Stimulated activated CD8-positive, alpha-beta memory T cell treated with anti-CD3 and anti-CD28 coated beads, Interleukin-12 subunit alpha, Interleukin-12 subunit beta, amount 100 ng/mL, for 1 hour (primary cell): ENCODE results near the gene NPAS3.

ENCODE experiments used
- DNase-seq: peaks from one replicate; pipeline ENCODE4 v3.0.0-alpha.2; 2020; ENCODE audit warnings: low read depth

The NPAS3 gene

DNA sequence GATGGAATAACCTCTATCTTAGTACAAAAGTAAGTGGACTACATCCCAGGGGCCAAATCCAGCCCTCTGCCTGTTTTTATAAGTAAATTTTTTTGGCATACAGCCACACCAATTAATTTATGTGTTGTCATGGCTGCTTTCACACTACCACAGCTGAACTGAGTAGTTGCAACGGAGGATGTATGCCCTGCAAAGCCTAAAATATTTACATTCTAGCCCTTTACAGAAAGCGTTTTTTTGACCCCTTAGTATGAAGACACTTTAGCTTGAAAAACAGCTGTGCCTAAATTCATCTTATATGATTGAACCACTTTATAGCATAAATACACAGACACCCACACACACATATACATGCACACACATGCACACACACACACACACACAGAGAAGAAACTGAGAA, 510.6 kb downstream of the NPAS3 start:
- no peak for DNase-seq

DNA sequence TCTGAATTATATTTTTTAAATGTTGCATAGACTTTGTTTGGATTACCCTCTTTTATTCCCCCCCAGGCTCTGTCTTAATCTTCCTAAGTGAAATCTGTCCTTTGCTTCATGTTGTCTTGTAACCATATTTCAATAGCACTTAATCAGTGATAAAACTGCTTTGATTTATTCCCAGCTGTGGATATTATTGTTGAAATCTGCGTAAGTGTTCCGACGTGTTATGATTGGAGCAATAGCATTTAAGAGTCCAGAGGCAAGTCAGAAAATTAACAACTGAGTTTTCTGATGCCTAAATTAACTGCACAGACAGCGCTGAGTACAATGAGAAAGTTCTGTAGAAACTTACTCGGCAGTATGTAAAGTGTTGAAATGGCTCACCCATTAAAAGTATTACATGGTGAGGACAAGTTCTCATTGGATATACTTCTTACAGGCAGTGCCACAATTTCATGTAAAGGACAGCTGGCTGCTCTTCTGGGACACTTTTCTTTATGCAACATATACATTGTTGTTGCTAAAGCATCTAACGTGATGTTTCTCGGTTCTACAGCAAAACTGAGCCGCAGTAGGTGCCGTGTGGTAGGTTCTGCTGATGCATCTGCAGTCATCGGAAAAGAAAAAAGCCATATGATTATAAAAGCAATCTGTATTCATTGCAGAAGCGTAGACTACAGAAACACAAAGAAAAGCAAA, 511.2 kb downstream of the NPAS3 start:
- DNase-seq: no peak

DNA sequence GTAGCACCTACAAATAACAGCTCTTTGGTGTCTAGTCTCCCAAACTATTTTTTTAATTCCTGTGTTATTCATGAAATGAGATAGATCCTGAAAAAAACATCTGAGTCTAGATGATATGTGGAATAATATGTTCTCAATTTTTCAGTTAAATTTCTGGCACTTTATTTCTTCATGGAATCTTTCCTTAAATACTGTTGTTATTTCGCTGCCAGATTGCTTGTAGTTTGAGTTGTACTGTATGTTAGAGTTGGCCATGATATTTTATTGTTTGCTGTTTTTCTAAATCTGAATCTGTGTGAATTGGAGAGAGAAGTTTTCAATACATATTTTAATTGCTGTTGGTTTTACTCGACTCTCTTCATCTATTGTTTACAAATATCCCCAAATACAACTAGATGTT, 511.7 kb downstream of the NPAS3 start:
- DNase-seq: no peak

DNA sequence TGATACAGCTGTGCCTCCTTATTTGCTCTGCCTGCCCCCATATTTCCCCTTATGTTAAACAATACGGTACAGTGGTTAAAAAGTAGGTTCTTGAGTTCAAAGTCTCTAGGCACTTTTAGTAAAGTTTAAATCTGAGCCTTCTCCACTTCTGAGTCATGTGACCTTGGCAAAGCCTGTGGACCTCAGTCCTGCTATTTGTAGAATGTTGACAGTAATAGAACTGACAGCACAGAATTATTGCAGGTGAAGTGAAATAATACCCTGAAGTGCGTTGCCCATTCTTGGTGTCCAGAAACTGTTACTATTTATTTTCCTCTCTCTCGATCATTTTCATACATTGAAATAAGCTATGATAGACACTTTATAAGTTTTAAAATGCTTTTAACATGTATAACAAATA, 512.5 kb downstream of the NPAS3 start:
- no peak for DNase-seq

- DNase-seq: no peak
Observed at GRCh38 chr14:33452995-33453394, 514.3 kb downstream of the NPAS3 start.

DNA sequence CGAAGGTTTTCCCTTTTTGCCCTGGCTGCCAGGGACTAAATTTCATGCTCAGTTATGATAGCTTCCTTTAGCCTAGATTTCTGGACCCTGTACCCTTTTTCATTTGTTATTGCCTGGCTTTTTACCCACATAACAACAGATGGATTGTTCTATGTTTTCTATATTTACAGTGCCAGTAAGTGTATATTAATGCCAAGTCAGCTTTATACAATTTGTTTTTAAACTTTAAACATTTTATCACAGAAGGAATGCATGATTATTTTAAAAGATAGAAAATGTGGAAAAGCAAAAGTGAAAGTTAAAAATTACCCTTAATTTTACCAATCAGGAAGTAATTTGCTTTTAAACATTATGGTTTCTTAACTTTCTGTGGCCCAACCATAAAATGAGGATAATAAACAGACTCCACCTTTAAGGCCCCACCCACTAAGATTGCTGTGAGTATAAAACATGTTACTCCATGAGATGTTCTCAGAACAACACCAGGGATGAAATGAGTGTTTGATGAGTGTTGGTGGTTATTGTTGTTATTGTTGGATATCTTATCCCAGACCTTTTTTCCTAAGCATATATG, 515.4 kb downstream of the NPAS3 start:
- DNase-seq: no peak

DNA sequence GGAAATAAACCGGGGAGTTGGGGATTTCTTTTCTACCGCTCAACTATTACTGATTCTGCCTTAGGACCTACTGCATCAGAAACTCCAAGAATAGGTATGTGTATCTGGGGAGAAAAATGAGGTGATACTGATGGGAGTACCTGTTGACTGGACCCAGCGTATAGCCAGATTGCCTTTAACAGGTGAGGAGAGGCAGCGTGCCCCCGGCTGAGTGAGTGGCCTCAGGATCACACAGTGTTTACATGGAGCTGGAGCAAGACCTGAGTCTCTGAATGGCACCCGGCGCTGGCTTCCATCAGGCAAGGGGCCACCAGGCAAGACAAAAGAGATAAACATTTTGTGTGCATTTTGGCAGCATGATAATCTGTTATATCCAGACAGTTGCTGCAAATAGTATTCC, 516.0 kb downstream of the NPAS3 start:
- no peak for DNase-seq

DNA sequence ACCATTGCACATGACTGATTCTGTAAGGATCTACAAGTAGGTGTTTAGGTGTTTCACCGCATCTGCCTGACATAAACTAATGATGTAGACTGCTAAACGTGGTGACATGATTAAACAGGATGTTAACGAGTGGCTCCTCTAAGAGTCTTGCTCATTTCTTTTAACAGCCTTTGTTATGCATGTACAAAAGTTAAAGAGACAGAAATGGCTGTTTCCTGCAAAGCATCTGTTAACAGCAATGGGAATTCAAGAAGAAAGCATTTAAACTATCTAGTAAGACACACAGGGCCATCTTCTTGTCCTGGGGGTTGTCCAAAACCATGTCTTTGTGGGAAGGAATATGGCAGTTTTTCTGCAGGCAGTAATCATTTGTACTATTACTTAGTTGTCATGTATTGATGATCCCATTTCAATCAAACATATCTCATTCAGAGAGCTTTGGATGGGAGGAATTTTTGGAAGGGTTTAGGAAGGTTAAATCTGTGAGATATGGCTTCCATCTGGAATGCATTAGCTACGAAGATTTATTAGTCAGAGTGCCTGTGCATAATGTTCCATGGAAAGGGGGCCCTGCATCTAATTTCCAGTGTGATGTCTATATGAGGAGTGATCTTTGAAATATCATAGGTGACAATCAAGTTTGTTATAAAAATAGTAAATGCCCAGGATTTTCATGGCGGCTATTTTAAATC, 517.1 kb downstream of the NPAS3 start:
- DNase-seq: no peak

GRCh38 chr14:33457021-33457420, 518.3 kb downstream of the NPAS3 start:
- no peak for DNase-seq

DNA sequence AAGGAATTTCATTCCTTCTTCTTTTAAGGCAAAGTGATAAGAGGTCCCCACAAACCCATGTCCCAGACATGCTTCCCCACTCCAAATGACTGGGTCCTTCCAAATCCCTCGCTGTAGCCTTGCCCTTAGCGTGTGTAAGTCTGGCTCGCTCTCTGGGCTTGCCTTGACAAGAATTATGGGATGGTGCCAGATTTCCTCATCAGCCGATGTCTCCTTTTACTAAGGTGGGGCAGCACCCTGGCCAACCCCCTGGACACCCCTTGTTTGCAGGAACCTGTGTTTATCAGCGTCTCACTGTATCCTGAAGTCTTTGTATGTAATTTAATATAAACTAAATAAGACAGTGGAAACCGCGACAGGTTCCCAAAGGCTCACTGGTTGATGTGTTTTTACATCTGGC, 518.9 kb downstream of the NPAS3 start:
- no peak for DNase-seq

- no peak for DNase-seq
Observed at GRCh38 chr14:33460164-33460563, 521.5 kb downstream of the NPAS3 start.

- DNase-seq: no peak
Observed at GRCh38 chr14:33461036-33461435, 522.4 kb downstream of the NPAS3 start.

- no peak for DNase-seq
Observed at GRCh38 chr14:33463731-33464130, 525.1 kb downstream of the NPAS3 start.

- DNase-seq: no peak
Observed at GRCh38 chr14:33464254-33464962, 525.7 kb downstream of the NPAS3 start.

GRCh38 chr14:33465846-33466700, 527.4 kb downstream of the NPAS3 start:
- DNase-seq: no peak

DNA sequence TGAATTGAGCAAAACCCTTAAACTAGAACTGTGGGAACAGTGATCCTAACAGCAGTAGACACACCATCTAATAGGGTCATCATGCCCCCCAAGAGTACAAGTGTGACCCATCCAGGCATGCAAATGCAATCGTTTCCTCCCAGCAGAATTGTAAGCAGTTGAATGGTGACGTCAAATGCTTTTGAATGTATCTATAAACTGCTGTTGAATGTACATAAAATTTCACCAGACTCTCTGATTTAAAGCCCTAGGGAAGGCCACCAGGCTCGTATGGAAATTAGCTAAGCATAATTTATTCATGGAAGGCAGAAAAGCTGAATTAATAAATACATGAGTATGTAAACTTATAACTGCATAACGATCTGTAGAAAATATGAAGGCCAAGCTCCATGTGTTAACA, 529.3 kb downstream of the NPAS3 start:
- DNase-seq: no peak

- DNase-seq: no peak
Observed at GRCh38 chr14:33469898-33470297, 531.2 kb downstream of the NPAS3 start.

DNA sequence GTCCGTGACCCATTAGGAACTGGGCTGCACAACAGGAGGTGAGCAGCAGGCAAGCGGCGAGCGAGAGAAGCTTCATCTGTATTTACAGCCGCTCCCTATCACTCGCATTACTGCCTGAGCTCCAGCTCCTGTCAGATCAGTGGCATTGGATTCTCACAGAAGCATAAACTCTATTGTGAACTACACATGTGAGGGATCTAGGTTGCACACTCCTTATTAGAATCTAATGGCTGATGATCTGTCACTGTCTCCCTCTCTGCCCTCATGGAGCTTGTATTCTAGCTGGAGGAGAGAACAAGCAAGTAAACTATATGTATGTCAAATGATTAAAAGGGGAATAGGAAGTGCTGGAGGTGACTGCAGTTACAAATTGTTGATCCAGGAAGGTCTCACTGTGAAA, 533.1 kb downstream of the NPAS3 start:
- DNase-seq: no peak

DNA sequence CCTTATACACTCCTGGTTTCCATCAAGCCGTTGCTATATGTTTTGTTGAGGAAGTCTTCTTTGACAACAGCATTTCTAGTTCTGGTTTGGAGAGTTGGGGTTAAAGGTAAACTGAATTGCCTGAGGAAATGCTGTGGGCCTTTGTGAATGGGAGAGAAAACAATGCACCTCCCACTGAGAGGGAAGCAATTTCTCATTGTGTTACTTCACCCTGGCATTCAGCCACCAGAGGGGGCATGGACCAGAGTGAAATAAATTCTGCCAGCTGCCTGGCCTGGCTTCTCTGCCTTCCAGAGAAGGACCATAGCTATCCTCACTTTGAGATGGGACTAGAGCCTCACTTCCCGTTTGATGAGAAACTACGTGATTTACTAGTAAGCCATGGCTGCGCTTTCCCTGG, 536.9 kb downstream of the NPAS3 start:
- DNase-seq: no peak

- DNase-seq: no peak
Observed at GRCh38 chr14:33477797-33478196, 539.1 kb downstream of the NPAS3 start.

DNA sequence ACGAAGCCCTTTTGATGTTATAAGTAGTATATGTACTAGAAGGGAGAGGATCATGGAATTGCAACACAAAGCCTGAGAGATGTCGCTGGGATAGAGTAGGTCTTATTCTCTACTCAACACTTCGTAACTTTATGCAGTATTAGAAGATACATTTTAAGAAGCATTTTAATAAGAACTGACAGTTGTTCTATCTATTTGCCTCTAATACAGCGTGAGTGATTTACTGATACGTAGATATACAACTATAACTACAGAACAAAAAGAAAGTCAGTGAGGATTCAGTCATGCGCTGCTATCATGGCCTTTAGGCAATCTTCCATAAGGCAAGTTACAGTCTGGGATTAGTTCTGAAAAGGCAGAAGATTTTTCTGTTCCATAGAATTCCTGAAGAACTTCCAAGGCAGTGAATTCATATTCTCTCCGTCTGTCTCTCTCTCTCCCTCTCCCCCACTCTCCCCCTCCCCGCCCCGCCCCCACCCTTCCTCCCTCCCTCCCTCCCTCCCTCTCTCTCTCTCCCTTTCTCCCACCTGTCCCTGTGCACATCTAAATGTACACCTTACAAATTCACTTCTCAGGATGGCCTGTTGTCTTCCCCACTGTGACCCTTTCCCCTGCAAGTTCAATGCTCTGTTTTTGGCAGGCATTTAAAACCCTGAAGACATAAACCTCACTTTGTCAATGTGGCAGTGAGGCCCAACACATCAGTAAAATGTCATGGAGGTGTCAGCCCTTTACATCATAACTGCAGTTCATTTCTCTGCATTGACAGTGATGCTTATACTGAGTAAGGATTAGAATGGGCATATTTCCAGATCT, 541.6 kb downstream of the NPAS3 start:
- DNase-seq: no peak
